ENCODE results near the gene CPM. TPM values are rescaled to one million over a fixed set of nuclear protein-coding genes. Genes with fewer than 3 reads are reported as not detected.

The CPM gene
- polyA plus RNA-seq, 1 experiment = 5.8 TPM

- no peak overlapping the region for H3K4me3 ChIP-seq (ENCODE audit: low read depth, low read length)
- H3K36me3 ChIP-seq (ENCODE audit: control insufficient read depth, insufficient read depth, low read length) = no peaks in the 10 kb centered on the region
- ChIA-PET POLR2A (no interaction called here), CTCF (interaction anchor here (0.9 to 1.2 kb wide), 2 partner anchors 10 to 216 kb away, joined by 3 to 5 read pairs; no protein-coding TSS in a partner anchor)
- no peaks in the 10 kb centered on the region for H3K27me3 ChIP-seq (ENCODE audit: control insufficient read depth, insufficient read depth, low read length)
- DNase-seq (ENCODE audit: low read depth) = no peak
- TF ChIP-seq, protein P1, sequence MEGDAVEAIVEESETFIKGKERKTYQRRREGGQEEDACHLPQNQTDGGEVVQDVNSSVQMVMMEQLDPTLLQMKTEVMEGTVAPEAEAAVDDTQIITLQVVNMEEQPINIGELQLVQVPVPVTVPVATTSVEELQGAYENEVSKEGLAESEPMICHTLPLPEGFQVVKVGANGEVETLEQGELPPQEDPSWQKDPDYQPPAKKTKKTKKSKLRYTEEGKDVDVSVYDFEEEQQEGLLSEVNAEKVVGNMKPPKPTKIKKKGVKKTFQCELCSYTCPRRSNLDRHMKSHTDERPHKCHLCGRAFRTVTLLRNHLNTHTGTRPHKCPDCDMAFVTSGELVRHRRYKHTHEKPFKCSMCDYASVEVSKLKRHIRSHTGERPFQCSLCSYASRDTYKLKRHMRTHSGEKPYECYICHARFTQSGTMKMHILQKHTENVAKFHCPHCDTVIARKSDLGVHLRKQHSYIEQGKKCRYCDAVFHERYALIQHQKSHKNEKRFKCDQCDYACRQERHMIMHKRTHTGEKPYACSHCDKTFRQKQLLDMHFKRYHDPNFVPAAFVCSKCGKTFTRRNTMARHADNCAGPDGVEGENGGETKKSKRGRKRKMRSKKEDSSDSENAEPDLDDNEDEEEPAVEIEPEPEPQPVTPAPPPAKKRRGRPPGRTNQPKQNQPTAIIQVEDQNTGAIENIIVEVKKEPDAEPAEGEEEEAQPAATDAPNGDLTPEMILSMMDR (IDR thresholded peaks at IDR 0.05; ENCODE audit: insufficient read depth, low read depth, low read length) = no peak
Observed at GRCh38 chr12:68853396-68854077, 79.4 kb downstream of the CPM start.

- DNase-seq (ENCODE audit: low read depth) = no peak
- TF ChIP-seq, protein P1 (IDR thresholded peaks at IDR 0.05; ENCODE audit: insufficient read depth, low read depth, low read length) = no peak
- H3K36me3 ChIP-seq (ENCODE audit: control insufficient read depth, insufficient read depth, low read length) = no peaks in the 10 kb centered on the region
- ChIA-PET POLR2A (no interaction called here), CTCF (interaction anchor here (0.6 to 0.8 kb wide), 2 partner anchors 9 to 327 kb away, joined by 3 read pairs; no protein-coding TSS in a partner anchor)
- H3K4me3 ChIP-seq (ENCODE audit: low read depth, low read length) = no peak overlapping the region
- H3K27me3 ChIP-seq (ENCODE audit: control insufficient read depth, insufficient read depth, low read length) = no peaks in the 10 kb centered on the region
Observed at GRCh38 chr12:68851592-68852306, 81.2 kb downstream of the CPM start.

DNA sequence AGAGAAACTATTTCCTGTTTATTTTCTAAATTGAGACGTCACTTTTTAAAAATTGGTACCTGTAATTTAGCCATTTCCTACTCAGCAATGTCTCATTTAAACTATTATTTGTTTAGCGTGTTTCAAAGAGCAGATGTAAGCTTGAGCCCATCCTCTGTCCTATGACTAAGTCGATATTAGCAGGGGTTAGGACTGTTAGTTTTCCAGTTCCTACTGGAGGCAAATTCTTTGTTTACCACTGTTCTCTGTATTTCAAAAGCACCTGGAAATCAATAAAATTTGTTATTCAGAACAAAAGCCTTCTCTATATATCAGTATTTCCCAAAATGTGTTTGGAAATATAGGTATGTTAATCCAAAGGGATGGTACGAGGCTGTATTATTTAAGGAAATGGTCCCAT is 82.6 kb downstream of the CPM start:
- H3K27me3 ChIP-seq (ENCODE audit: control insufficient read depth, insufficient read depth, low read length) = no peaks in the 10 kb centered on the region
- H3K4me3 ChIP-seq (ENCODE audit: low read depth, low read length) = no peak overlapping the region
- H3K36me3 ChIP-seq (ENCODE audit: control insufficient read depth, insufficient read depth, low read length) = no peaks in the 10 kb centered on the region
- TF ChIP-seq, protein P1 (IDR thresholded peaks at IDR 0.05; ENCODE audit: insufficient read depth, low read depth, low read length) = no peak
- POLR2A ChIA-PET = interaction anchor here (0.6 kb wide), 1 partner anchor 42 kb away, joined by 5 read pairs; the partner anchor contains the start of gene MDM2
- DNase-seq (ENCODE audit: low read depth) = no peak
- CTCF ChIA-PET = interaction anchor here (1.0 kb wide), 1 partner anchor 14 kb away, joined by 4 read pairs; no protein-coding TSS in a partner anchor

- DNase-seq (ENCODE audit: low read depth) = no peak
- H3K27me3 ChIP-seq (ENCODE audit: control insufficient read depth, insufficient read depth, low read length) = no peaks in the 10 kb centered on the region
- peaks cover 3% of the 10 kb centered on the region for H3K36me3 ChIP-seq (ENCODE audit: control insufficient read depth, insufficient read depth, low read length)
- CTCF ChIA-PET = interaction anchor here (1.6 kb wide), 1 partner anchor 17 kb away, joined by 4 read pairs; no protein-coding TSS in a partner anchor
- POLR2A ChIA-PET = no interaction called here
- TF ChIP-seq, protein P1 (IDR thresholded peaks at IDR 0.05; ENCODE audit: insufficient read depth, low read depth, low read length) = no peak
- no peak overlapping the region for H3K4me3 ChIP-seq (ENCODE audit: low read depth, low read length)
Observed at GRCh38 chr12:68846811-68847210, 86.2 kb downstream of the CPM start.
